HEK293 (cell line): ENCODE measurements around the gene SF1.
A peak's percentile ranks its signal among the peaks of the same experiment; 100 is the strongest.

ENCODE experiments used
- GLIS1 ChIP-seq: fragments of 450-650 bp; formaldehyde crosslinking; IDR thresholded peaks from 2 replicates; pipeline ENCODE4 v1.5.1; 2016; ENCODE audit warnings: missing biosample characterization, missing genetic modification characterization
- KLF9 ChIP-seq: fragments of 450-650 bp; formaldehyde crosslinking; IDR thresholded peaks from 2 replicates; pipeline ENCODE4 v1.5.1; 2016; ENCODE audit warnings: missing biosample characterization, missing genetic modification characterization, low read depth
- PBX3 ChIP-seq: sonication (generic); formaldehyde crosslinking; IDR thresholded peaks from 2 replicates; pipeline ENCODE4 v1.8.1; 2022; ENCODE audit warnings: mild to moderate bottlenecking, moderate library complexity, missing genetic modification reagents
- PRDM2 ChIP-seq: fragments of 450-650 bp; formaldehyde crosslinking; IDR thresholded peaks from 2 replicates; pipeline ENCODE4 v1.5.1; 2016; ENCODE audit warnings: missing biosample characterization, missing genetic modification characterization, borderline replicate concordance
- SP7 ChIP-seq: fragments of 450-650 bp; formaldehyde crosslinking; IDR thresholded peaks from 2 replicates; pipeline ENCODE4 v1.5.1; 2016; ENCODE audit warnings: missing biosample characterization, missing genetic modification characterization
- ZBTB26 ChIP-seq: fragments of 450-650 bp; formaldehyde crosslinking; optimal IDR thresholded peaks from 2 replicates; pipeline ENCODE3; 2016; ENCODE audit warnings: missing biosample characterization, mild to moderate bottlenecking, missing genetic modification characterization
- ZBTB6 ChIP-seq: fragments of 450-650 bp; formaldehyde crosslinking; IDR thresholded peaks from 2 replicates; pipeline ENCODE4 v1.5.1; 2017; ENCODE audit warnings: missing biosample characterization, missing genetic modification characterization
- ZBTB7A ChIP-seq: fragments of 450-650 bp; formaldehyde crosslinking; IDR thresholded peaks from 2 replicates; pipeline ENCODE4 v1.5.1; 2016; ENCODE audit warnings: low read depth, missing biosample characterization, missing genetic modification characterization
- ZEB2 ChIP-seq: fragments of 450-650 bp; formaldehyde crosslinking; IDR thresholded peaks from 2 replicates; pipeline ENCODE4 v1.5.1; 2016; ENCODE audit warnings: missing biosample characterization, missing genetic modification characterization
- ZNF138 ChIP-seq: fragments of 450-650 bp; formaldehyde crosslinking; IDR thresholded peaks from 2 replicates; pipeline ENCODE4 v1.5.1; 2016; ENCODE audit warnings: missing biosample characterization, missing genetic modification characterization, borderline replicate concordance
- ZNF148 ChIP-seq: fragments of 450-650 bp; formaldehyde crosslinking; IDR thresholded peaks from 2 replicates; pipeline ENCODE4 v1.5.0; 2017; ENCODE audit warnings: missing biosample characterization, missing genetic modification characterization, borderline replicate concordance
- ZNF2 ChIP-seq: fragments of 450-650 bp; formaldehyde crosslinking; IDR thresholded peaks from 2 replicates; pipeline ENCODE4 v1.5.1; 2016; ENCODE audit warnings: missing biosample characterization, missing genetic modification characterization
- ZNF26 ChIP-seq: fragments of 450-650 bp; formaldehyde crosslinking; IDR thresholded peaks from 2 replicates; pipeline ENCODE4 v1.5.1; 2016; ENCODE audit warnings: missing biosample characterization, missing genetic modification characterization
- ZNF302 ChIP-seq: fragments of 450-650 bp; formaldehyde crosslinking; IDR thresholded peaks from 2 replicates; pipeline ENCODE4 v1.5.1; 2016; ENCODE audit warnings: missing biosample characterization, missing genetic modification characterization, low read depth
- ZNF488 ChIP-seq: fragments of 450-650 bp; formaldehyde crosslinking; IDR thresholded peaks from 2 replicates; pipeline ENCODE4 v1.5.1; 2016; ENCODE audit warnings: missing biosample characterization, missing genetic modification characterization
- ZNF501 ChIP-seq: fragments of 450-650 bp; formaldehyde crosslinking; IDR thresholded peaks from 2 replicates; pipeline ENCODE4 v1.5.1; 2016; ENCODE audit warnings: missing biosample characterization, missing genetic modification characterization
- ZNF530 ChIP-seq: fragments of 450-650 bp; formaldehyde crosslinking; IDR thresholded peaks from 2 replicates; pipeline ENCODE4 v1.5.1; 2016; ENCODE audit warnings: low read depth, missing biosample characterization, missing genetic modification characterization
- ZNF624 ChIP-seq: fragments of 450-650 bp; formaldehyde crosslinking; IDR thresholded peaks from 2 replicates; pipeline ENCODE4 v1.5.1; 2017; ENCODE audit warnings: missing biosample characterization, missing genetic modification characterization
- ZNF645 ChIP-seq: fragments of 450-650 bp; formaldehyde crosslinking; IDR thresholded peaks from 2 replicates; pipeline ENCODE4; 2016; ENCODE audit warnings: missing biosample characterization, missing genetic modification characterization
- ZNF768 ChIP-seq: fragments of 450-650 bp; formaldehyde crosslinking; IDR thresholded peaks from 2 replicates; pipeline ENCODE4 v1.5.1; 2018; ENCODE audit warnings: missing biosample characterization, mild to moderate bottlenecking, missing genetic modification characterization
- ZNF837 ChIP-seq: fragments of 450-650 bp; formaldehyde crosslinking; IDR thresholded peaks from 2 replicates; pipeline ENCODE4 v1.5.1; 2016; ENCODE audit warnings: missing biosample characterization, missing genetic modification characterization

The SF1 gene

GRCh38 chr11:64803158-64803845 is 25.0 kb upstream of the SF1 start, which contains the start of gene MAP4K2 (continued):
- no peak for TF ChIP-seq ZNF645 (tag by site-specific recombination)
- no peak for TF ChIP-seq ZNF837 (tag by site-specific recombination)
- TF ChIP-seq ZNF2 (tag by site-specific recombination), result no peak
- TF ChIP-seq PRDM2 (tag by site-specific recombination), result no peak
- peak; percentile 23; the same call in 1 of the 2 replicates for TF ChIP-seq GLIS1 (tag by site-specific recombination)
- no peak for TF ChIP-seq ZNF138 (tag by site-specific recombination)
- no peak for TF ChIP-seq ZNF148 (tag by site-specific recombination)
- TF ChIP-seq ZNF488 (tag by site-specific recombination), result no peak
- peak; percentile 26; the same call in 1 of the 2 replicates for TF ChIP-seq KLF9 (tag by site-specific recombination)
- no peak for TF ChIP-seq ZNF624 (tag by site-specific recombination)
- no peak; the same call in 1 of the 2 replicates for TF ChIP-seq SP7
- no peak for TF ChIP-seq ZBTB7A (tag by site-specific recombination)
- peak; percentile 27 for TF ChIP-seq ZBTB26 (tag by site-specific recombination)
- TF ChIP-seq PBX3, result no peak
- TF ChIP-seq ZNF26 (tag by site-specific recombination), result no peak
- no peak for TF ChIP-seq ZNF501 (tag by site-specific recombination)
- no peak for TF ChIP-seq ZBTB6
- no peak for TF ChIP-seq ZNF302 (tag by site-specific recombination)
- TF ChIP-seq ZNF530 (tag by site-specific recombination), result no peak
- no peak for TF ChIP-seq ZNF768
- TF ChIP-seq ZEB2 (tag by site-specific recombination), result peak; percentile 57; the same call in 1 of the 2 replicates
